Mesodermal cell (in vitro differentiated cells): ENCODE measurements around the gene EML1.

Experiments
- H3K27ac ChIP-seq: 2 replicates; pipeline ENCODE4 v1.7.0; 2013; ENCODE audit warnings: mild to moderate bottlenecking, low read depth, low read length, moderate library complexity; ENCODE audit not compliant: severe bottlenecking
- H3K36me3 ChIP-seq: 2 replicates; pipeline ENCODE4 v1.7.1; 2013; ENCODE audit warnings: mild to moderate bottlenecking, low read length, moderate library complexity; ENCODE audit not compliant: control insufficient read depth, insufficient read depth
- H3K4me1 ChIP-seq: one replicate; pipeline ENCODE4 v1.7.1; 2013; ENCODE audit warnings: mild to moderate bottlenecking, low read length; ENCODE audit not compliant: insufficient read depth, control insufficient read depth, poor library complexity, severe bottlenecking
- H3K4me3 ChIP-seq: 2 replicates; pipeline ENCODE4 v1.7.0; 2013; ENCODE audit warnings: low read length, control low read depth, mild to moderate bottlenecking; ENCODE audit not compliant: insufficient read depth, poor library complexity, severe bottlenecking; ENCODE audit errors: extremely low read depth
- H3K9me3 ChIP-seq: 2 replicates; pipeline ENCODE4 v1.7.1; 2013; ENCODE audit warnings: mild to moderate bottlenecking, low read length, moderate library complexity; ENCODE audit not compliant: control insufficient read depth
- WGBS, 2 experiments: methylation state at CpG; one replicate each; pipeline ENCODE4 v1.1.5; 2013; ENCODE audit warnings: missing lambda C conversion rate in 2 of 2; ENCODE audit not compliant: insufficient coverage in 2 of 2; 5-methylcytosine and 5-hydroxymethylcytosine counted together

EML1 gene

DNA sequence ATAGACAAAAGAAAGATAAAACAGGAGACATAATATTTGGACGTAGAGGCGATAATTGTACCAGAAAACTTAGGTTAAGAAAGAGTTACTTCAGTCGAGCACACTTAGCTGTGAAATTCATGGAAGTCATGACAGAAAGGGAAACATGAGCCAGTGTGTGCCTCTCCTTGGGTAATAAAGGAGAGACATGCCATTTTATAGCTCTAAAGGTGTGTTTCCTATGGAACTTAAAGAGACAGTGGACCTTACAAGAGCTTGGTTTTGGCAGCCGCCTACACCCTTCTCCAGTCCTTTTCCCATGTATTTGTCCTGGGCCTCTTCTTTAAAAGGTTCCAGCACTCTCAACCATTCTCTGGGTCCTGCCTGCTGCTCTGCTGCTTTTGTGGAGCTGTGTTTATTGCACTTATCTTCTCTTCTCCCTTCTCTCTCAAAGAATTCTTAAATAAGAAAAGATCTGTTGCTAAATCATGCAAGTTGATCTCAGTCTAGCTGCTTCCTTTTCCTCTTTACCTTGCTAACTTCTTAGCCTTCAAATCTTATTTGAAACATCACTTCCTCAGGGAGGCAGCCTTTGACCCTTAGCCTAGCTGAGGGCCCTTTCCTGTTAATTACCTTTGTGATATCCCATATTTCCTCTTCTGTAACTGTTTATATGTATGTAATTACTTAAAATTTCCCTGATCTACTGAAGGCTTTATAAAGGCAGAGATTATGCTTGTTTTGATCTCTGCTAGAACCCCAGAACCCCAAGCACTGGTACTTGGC lies 190.2 kb downstream of the EML1 start:
- WGBS, 2 experiments = 95 to 98% methylated on average over 4 of the region's 4 CpGs
- Histone ChIP-seq H3K9me3 (no peaks in the 10 kb centered on the region), H3K27ac (no peak overlapping the region), H3K4me3 (no peak overlapping the region), H3K36me3 (no peaks in the 10 kb centered on the region), H3K4me1 (peaks cover 9% of the 10 kb centered on the region)

DNA sequence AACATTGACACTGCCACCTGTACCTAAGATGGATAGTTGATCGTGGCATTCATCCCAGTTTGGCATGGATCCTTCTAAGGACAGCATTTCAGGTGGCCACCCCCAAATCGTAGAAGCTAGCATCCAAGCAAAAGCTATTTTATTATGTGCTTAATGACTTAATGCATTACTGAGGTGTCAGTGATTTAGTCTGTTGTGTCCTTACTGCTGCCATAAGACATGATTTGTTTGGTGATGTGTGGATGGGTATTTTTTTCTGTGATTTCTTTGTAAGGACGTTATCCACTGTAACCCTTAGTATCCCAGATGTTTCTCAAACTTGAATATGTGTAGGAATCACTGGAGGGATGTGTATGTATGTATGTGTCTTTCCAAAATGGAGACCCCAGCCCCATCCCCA lies 190.8 kb downstream of the EML1 start:
- WGBS, 2 experiments = 80 to 100% methylated on average over 1 to 2 of the region's 3 CpGs
- Histone ChIP-seq H3K27ac (no peak overlapping the region), H3K36me3 (no peaks in the 10 kb centered on the region), H3K4me1 (peaks cover 9% of the 10 kb centered on the region), H3K4me3 (no peak overlapping the region), H3K9me3 (no peaks in the 10 kb centered on the region)

GRCh38 chr14:99986396-99986795 lies 193.2 kb downstream of the EML1 start:
- Histone ChIP-seq H3K4me3 (no peak overlapping the region), H3K27ac (no peak overlapping the region), H3K9me3 (no peaks in the 10 kb centered on the region), H3K4me1 (peaks cover 9% of the 10 kb centered on the region), H3K36me3 (no peaks in the 10 kb centered on the region)
- WGBS, 2 experiments = 96 to 100% methylated on average over 1 to 2 of the region's 2 CpGs

DNA sequence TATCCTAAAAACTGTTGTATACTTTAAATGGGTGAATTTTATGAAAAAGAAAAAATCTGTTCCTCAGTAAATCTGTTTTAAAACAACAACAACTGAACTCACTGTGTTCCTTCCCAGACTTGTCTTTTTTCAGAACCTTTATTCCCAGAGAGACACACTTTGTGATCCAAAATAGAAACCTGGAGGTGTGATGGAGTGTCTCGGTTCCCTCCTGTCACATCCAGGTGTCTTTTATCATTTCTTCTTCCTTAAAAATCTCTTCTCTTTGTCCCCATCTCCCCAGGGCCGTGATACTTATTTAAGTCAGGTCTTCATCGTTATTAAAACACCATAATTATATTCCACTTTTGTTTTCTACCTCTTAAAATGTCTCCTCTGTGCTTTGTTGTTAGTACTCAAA lies 195.8 kb downstream of the EML1 start:
- H3K4me3 ChIP-seq = no peak overlapping the region
- WGBS, 2 experiments = 86 to 100% methylated on average over 1 to 2 of the region's 3 CpGs
- no peaks in the 10 kb centered on the region for H3K36me3 ChIP-seq
- no peaks in the 10 kb centered on the region for H3K4me1 ChIP-seq
- H3K9me3 ChIP-seq = peaks cover 4% of the 10 kb centered on the region
- no peak overlapping the region for H3K27ac ChIP-seq

DNA sequence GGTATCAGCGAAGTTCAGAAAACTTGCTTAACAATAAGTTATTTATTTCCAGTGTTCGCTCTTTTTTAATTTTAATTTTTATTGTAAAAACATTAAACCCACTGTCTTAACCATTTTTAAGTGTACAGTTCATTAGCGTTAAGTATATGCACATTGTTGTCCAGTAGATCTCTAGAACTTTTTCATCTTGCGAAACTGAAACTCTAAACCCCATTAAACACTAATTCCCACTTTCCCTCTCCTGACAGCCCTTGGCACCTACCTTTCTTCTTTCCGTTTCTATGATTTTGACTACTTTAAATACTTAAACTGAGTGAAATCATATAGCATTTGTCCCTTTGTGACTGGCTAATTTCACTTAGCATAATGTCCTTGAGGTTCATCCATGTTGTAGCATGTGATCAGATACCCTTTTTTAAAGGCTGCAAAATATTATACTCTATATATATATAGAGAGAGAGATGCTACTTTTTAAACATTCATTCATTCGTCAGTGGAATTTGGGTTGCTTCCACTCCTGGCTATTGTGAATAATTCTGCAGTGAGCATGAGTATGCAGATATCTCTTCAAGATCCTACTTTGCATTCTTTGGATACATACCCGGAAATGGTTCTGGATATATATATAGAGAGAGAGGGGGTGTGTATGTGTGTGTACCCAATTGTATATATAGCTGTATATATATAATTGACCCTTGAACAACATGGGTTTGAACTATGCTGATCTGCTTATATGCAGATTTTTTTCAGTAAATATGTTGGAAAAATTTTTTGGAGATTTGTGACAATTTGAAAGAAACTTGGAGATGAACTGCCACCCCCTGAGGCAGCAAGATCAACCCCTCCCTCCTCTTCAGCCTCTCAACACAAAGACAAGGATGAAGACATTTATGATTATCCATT lies 197.3 kb downstream of the EML1 start:
- no peak overlapping the region for H3K27ac ChIP-seq
- H3K9me3 ChIP-seq = peaks cover 4% of the 10 kb centered on the region
- no peak overlapping the region for H3K4me3 ChIP-seq
- no peaks in the 10 kb centered on the region for H3K4me1 ChIP-seq
- 100% methylated on average over 1 to 3 of the region's 7 CpGs for WGBS, 2 experiments
- no peaks in the 10 kb centered on the region for H3K36me3 ChIP-seq

DNA sequence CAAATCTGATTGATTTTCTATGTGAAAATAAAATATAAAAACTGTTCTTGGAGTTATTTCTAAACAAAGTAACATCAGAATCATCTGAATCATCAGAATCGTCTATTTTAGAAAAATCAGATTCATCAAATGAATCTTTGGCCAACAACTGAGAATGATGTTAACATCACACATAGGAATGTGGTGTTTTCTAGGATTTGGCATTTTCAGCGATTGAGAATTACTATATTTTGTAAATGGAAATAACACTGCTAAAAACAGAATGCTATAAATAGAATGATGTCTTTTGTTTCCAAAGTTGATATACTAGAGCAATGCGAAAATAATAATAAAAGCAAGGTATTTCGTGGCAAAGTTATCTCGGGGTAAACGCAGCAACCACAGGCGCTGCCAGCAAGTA lies 198.1 kb downstream of the EML1 start:
- Histone ChIP-seq H3K27ac (no peak overlapping the region), H3K4me1 (no peaks in the 10 kb centered on the region), H3K4me3 (no peak overlapping the region), H3K36me3 (no peaks in the 10 kb centered on the region), H3K9me3 (peaks cover 4% of the 10 kb centered on the region)
- WGBS, 2 experiments = no CpG with 5 or more reads among the region's 7 CpGs
